Stimulated activated CD4-positive, alpha-beta T cell treated with anti-CD3 and anti-CD28 coated beads, Interleukin-2, amount 100 ng/mL, for 24 hours (primary cell): ENCODE results near the gene NAE1.

Experiments
- DNase-seq, 2 donors: peaks; one replicate each; pipeline ENCODE4 v3.0.0-alpha.2; 2020

NAE1 gene

DNA sequence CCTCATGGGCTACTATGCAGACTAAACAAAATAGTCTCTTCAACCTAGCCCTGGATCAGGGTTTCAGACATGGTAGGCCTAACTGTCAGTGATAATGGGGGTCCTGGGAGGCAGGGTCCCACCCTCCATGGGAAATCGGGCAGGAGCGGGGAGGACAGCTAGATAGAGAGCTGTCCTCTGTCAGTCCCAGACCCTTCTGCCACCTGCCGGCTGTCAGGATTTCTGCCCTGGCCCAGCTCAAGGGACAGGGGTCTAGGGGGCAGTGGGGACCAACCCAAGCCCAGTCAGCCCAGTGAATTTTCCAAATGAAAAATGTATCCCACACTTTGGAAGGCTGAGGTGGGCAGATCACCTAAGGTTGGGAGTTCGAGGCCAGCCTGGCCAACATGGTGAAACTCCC, 18.8 kb upstream of the NAE1 start:
- DNase-seq = no peak

DNA sequence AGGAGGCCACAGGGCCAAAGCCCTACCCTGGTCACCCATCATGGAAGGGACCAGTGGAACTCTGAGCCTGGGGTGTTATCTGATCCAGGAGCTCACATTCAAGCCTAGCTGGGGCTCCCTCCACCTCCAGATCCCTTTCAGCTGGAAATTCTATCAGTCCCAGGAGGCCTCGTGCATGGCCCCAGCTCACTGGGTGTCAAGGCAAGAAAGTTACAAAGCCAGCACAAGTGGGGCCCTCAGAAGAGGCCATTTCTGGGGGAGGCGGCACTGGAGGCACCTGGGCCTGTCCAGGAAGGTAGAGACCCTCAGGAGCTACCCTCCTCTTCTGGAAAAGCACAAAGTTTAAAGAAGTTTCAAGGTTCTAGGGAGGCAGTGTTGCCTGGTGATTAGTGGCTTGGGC, 18.2 kb upstream of the NAE1 start:
- DNase-seq = no peak

DNA sequence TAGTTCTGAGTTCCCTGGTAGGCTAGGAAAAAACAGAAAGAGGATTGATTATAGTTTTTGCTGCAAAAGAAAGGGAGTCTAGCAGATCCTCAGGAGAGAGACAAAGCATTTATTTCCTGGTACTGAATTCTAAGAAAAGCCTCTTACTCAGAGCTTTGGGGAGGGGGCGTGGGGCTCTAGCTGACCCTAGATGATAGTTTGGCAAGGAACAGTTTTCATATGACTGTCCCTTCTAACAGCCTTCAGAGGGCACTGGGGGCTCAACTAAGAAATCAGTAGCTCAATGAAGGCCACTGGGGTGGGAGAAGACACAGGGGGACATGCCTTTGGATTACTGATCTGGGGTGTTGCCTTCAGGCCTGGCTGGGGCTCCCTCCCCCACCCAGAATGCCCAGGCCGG, 17.4 kb upstream of the NAE1 start:
- DNase-seq = no peak

DNA sequence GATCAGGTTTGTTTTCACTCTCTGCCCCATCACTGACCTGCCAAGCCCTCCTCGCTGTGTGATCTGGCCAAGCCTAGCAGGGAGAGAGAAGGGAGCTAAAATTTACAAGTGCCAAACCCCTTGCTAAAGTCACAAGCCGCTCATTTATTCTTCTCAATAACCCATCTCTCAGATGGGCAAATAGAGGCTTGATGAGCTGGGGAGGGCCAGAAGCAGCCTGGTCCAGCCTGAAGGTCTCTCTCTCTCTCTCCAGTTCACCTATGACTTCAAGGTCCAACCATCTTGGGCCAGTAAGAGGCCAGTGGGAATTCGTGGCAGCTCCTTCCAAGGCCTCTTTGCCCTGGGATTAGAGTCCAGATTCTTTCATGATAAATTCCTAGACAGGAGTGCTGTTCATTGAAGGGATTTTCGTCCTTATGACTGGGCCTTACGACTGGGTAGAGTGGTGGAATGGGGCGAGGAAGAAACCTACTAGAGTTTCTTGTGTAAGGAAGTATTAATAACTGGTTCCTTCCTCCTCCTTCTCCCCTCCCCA, 16.8 kb upstream of the NAE1 start:
- DNase-seq = no peak

DNA sequence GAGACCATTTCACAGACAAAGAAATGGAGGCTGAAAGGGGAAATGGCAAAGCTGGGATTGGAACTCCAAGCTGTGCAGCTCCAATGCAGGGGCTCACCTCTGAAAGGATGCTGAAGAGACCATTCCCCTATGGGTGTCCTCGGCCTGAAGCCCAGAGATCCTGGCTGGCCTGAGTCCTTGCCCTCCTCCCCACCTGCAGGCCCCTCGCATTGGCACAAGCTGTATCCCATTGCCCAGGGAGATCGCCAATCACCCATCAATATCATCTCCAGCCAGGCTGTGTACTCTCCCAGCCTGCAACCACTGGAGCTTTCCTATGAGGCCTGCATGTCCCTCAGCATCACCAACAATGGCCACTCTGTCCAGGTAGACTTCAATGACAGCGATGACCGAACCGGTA, 16.1 kb upstream of the NAE1 start:
- DNase-seq = no peak

DNA sequence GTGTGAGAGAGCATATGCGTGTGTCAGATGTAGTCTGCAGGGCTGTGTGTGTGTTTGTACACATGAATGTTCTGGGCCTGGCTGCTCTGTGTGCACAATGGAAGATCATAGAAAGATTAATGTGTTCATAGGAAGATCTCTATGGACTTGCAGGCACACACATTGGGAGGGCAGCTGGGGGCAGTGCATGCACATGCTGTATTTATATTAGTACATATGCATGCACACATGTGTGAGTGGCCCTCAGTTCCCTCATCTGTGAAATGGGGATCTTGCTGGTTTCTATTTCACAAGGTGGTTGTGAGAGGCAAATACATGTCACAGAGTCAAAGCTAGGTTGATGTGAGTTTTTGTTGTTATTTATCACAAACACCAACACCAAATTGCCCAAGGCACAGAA, 15.5 kb upstream of the NAE1 start:
- DNase-seq = no peak

DNA sequence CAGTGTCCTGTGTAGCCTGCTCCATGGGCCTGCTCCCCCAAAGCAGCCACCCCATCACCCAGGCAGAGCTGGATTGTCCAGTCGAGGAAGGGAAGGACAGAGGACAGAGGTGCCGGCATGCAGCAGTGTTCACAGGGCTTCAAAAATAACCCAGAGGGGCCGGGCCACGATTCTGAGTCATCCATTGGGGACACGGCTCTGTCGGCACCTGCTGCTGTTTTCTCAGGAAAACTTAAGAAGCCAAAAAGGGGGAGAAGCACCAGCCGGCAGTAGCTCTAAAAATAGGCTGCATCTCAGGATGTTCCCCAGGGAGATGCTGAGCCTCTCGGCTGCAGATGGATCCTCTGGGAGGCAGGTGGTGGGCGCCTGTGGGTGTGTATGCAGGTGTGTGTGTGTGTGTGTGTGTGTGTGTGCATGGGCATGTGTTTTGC, 15.0 kb upstream of the NAE1 start:
- no peak for DNase-seq

DNA sequence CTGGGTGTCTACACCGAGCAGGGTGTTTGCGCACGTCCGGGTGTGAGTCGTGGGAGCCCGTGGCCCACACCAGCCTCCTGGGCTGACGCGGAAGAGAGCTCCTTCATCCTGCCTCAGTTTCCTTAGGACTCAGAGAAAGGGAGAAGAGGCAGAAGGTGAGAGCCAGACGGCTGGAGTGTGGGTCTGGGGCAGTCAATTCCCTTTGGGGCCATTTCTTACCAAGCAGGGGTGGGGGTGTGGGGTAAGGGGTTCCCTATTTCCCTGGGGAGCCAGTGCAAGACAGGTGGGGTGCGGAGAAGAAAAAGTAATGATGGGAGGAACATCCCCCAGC, 14.3 kb upstream of the NAE1 start:
- peak in 1 of 2 donors; percentile 11 for DNase-seq

DNA sequence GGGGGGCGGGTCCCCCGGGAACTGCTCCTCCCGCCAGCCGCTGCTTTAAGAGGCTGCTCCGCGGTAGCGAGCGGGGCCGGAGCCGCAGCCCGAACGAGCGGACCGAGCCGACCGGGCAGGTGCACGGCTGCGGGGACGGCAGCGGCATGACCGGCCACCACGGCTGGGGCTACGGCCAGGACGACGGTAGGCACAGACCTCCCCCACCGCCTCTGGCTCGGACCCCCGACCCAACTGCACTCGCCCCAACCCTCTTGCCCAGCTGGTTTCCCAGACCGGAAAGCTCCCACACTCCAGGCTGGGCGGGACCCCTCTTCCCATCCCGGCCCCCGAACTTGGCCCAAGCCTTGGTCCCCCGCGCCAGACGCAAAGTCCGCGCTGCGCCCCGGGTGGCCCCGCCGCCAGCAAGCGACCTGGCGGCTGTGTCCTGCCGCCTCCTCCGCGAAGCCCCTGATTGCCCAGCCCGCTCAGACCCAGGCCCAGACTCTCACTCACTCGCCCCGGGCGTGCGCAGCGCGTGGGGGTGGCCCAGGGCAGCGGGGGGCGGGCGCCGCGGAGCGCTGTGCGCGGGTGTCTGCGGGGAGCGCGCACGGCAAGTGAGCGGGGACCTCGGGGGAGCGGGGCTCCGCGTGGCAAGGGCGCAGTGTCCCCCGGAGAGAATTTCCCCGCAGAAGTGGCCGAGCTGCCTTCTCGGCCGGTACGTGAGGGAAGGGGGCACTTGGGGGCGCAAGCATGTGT, 13.7 kb upstream of the NAE1 start, which contains the start of gene CA7:
TSS of gene CA7 (plus strand) at position 73 of the 738 bp plus-strand sequence. CDS start at position 147, 74 bp downstream.
- peak in 1 of 2 donors; percentile 5 for DNase-seq

DNA sequence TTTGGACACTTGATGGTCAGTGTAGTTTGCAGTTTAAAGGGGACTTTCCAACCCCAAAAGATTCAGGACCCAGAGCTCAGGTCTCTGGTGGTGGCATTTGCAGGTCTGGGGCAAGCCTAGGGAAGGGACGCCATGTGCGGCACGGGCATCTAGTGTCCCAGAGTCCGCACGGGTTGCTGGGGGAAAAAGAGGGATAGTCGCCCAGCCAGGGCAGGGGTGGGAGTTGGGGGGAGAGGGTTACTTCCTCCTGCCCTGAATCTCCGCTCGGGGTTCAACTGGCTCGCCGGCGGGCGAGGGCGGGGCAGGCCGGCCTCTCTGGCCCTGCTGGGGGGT, 13.2 kb upstream of the NAE1 start:
- no peak for DNase-seq

DNA sequence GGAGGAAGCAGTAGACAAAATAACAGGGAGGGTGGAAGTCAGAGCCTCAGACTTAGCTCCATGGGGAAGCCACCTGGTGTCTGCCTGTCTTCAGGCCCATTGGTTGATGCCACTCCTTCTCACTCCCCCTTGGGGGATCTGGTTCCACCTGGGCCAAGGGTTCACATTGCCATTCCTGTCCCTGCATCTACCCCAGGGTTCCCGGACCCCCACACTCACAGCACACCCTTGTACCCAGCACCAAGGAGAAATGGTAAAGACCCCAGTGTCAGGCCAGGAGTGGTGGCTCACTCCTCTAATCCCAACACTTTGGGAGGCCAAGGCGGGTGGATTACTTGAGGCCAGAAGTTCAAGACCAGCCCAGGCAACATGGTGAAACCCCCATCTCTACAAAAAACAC, 12.4 kb upstream of the NAE1 start:
- no peak for DNase-seq

DNA sequence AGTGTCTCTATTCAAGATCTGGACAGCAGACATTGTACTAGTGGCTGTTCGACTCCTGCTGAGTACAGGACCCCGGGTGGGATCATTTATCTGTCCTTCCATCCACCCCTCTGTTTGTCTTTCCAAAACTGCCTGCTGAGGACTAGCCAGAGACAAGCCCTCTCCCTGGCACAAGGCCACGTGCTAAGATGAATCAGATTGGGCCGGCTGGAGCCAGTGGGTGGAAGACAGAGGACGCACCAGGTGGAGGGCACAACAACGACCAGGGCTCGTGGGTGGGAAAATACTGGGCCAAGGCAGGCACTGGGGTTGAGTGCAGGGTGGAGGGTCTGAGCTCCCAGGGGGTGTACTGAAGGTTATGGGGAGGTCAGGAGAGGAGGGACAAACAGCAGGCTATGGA, 12.0 kb upstream of the NAE1 start:
- no peak for DNase-seq

DNA sequence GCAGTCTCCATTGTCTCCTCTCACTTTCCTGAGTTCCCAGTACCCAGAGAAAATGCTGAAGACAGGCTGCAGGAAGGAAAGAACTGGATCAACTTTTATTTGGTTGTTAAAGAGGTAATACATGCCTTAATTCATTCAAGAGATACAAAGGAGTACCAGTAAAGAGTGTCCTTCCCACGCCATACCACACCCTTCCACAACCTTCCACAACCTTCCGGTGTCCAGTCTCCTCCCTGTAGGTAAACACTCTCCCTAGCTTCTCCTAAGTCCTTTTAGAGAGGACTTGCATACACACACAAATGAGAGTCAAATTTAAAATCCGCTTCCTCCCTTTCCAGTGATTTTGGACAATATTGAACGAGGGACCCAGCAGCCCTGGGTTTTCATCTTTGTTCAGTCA, 10.6 kb upstream of the NAE1 start:
- DNase-seq = no peak

DNA sequence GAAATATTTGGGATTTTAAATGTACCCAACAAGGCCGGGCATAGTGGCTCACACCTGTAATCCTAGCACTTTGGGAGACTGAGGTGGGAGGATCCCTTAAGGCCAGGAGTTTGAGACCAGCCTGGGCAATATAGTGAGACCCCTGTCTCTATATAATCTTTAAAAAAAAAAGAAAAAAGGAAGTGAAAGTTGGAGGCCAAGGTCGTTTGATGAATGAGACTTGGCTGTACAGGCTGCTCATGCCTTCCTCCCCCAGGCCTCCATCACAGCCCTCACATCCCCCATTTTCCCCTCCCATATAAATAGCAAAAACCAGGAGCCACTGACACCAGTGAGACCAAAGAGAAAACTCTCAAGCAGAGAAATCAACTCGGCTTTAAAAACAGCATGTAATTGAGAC, 10.1 kb upstream of the NAE1 start:
- DNase-seq = no peak

DNA sequence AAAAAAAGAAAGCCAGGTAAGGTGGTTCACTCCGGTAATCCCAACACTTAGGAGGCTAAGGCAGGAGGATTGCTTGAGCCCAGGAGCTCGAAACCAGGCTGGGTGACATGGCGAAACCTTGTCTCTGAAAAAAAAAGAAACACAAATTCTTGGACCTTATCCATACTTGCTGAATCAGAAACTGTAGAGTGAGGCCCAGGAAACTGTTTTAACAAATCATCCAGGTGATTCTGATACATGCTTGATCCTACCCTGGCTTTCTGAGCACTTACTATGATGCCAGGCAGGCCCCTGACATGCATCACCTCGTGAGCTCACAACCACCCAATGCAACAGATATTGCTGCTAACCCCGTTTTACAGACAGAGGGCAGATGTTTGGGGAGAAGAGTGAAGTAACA, 4.0 kb upstream of the NAE1 start:
- no peak for DNase-seq

DNA sequence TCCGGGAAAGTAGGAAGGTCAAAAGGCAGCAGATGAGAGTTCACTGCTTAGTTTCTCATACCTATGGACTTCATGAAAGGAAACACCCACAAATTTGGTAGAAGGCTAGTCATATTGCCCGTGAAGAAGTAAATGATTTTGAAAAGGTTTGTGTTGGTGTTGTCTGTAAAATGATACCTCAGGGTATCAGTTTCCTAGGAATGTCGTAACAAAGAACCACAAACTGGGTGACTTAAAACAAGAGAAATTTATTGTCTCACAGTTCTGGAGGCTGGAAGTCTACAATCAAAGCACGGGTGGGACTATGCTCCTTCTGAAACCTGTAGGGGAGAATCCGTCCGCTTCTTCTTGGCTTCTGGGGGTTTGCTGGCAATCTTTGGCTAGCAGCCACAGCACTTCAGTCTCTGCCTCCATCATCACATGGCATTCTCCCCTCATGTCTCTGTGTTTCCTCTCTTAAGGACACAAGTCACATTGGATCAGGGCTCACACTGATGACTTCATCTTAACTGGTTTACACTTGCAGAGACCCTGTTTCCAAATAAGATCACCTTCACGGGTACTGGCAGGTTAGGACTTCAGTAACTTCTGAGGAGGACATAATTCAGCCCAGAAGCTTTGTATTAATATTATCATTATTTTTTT, 2.0 kb upstream of the NAE1 start:
- no peak for DNase-seq

DNA sequence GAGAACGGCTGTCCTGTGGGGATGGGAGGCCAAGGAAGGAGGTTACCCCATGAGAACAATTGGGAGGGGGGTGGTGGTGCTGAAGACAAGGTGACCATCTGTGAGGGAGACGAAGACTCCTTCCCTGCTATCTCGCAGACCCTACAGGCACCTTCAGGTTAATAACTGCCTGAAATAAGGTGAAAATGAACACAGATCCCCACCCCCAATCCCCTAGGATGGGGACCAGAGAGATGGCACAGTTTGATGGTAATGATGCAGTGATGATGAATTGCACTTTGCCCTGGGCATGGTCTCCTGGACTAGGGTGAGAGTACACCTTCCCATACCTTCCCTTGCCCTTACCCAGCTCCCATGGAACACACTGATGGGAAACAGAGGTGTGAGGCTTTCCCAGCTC, 1.4 kb upstream of the NAE1 start:
- no peak for DNase-seq

DNA sequence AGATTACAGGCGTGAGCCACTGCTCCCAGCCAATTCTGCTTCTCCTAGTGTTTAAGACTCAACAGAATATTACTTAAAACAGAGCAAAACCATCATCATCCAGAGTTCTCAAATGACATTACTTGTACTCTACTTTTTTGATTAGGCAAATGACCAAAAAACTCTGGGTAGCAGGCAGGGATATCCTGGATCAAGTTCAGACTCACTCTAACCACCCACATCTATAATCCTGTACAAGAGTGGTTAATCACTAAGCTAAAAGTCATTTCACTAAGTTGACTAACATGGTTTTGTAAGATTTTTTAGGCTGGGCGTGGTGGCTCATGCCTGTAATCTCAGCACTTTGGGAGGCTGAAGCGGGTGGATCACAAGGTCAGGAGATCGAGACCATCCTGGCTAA, 6.8 kb downstream of the NAE1 start:
- no peak for DNase-seq

DNA sequence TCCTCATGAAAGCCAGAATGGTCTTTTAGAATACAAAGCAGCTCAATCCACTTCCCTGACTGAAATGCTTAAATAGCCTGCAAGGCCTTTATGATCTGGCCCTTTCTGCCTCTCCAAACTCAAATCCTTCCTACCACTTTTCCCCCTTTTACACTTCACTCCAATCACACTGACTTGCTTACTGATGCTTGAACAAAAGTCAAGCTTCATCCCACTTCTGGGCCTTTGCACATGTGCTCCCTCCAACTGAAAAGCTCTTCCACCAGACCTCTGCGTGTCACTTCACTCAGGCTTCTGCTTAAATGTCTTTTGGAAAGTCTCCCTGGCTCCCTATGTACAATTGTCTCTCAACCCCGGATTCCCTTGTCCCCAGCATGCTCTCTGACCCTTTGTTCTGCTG, 16.0 kb downstream of the NAE1 start:
- DNase-seq = no peak

DNA sequence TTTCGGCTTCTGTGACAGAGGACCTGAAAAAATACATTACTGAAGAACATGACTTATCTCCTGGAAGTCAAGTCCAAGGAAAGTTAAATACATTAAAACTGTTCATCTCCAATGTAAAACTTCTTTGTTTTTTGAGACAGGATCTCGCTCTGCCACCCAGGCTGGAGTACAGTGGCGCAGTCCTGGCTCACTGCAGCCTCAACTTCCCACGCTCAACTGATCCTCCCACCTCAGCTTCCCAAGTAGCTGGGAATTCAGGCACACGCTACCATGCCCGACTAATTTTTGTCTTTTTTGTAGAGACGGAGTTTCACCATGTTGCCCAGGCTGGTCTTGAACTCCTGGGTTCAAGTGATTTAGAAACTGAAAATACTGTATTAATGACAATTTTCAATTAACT, 19.7 kb downstream of the NAE1 start:
- no peak for DNase-seq

DNA sequence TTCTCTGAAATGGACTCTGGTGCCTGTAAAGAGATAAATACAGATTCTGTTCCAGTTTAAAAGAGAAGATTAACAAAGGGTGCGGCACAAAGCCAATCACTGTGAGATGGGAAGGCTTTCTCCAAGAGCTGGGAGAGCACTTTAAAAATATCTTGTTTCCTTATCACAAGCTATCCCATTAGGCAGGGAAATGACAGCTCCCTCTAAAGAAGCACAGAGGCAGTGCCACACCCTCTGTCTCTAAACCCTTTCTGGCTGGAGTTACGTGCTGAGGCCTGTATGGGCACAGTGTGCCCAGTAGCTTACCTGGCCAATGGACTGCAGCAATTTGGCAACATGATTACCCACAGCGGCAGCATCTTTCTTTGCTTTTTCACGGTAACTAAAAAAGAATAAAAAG, 20.4 kb downstream of the NAE1 start:
- DNase-seq = no peak

DNA sequence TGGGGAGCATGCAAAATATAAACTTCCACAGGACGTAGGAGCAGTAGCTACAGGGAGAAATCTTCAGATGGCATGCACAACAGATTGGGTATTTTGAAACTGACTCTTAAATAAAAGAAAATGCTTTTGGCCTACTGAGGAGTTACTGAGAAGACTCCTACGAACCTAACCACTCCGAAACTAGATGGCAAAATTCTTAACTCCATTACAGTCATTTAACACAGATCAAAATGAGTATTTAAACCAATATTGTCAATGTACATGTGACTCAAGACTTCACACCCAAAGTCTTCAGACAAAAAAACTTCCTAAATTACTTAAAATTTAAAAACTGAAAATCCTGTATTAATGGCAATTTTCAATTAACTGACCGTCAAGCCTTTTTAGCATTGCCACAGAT, 21.0 kb downstream of the NAE1 start:
- DNase-seq = no peak

DNA sequence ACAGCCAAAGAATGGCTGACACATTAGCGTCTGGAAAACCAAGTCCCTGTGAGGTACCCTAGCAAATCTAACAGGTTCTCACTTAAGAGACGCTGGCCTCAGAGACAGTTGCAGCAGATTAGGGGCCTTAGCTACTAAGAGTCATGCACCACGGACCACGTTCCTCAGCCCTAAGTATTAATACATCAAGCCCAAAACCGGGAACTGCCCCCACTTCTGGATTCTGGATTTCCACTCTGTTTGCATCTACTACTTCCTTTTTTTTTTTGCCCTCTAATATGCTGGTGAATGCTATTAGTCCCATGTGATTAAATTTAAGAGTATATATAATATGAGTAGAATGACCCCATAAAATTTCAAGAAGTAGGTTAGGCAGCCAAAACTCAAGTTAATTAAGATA, 28.6 kb downstream of the NAE1 start:
- DNase-seq = no peak

DNA sequence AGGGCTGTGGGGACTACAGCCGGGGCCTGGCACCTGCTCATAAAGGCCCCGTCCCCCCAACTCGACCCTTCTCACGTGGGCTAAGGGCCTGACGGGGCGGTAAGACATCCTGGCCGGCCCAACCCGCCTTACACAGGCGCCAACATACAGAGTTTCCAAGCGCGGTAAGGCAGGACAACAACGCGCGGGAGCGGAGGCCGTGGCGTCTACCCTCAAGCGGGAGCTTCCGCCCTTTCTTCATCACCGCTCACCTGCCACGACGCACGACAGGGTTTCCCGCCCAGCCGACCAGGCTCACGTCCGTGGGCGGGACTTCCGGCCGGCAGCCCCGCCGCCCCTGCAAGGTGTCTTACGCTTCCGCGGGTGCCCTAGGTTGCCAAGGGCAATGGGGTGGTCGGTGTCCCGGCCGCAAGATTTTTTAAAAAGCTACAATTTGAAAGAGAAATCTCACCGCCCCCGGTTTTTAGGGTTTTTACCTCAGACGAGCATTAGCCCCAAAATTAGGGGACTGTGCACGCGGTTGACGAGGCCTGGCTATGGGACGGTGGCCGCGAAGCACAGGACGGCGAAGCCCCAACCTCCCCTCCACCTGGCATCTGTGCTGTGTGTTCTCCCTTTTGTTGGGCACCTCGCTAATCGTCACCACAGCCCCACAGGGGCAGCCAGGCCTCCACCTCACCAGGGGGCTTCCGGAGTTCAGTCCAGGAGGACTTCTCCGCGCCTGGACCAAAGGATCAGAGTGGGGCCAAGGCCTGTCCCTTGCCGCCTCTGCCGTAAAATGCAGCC, 29.3 kb downstream of the NAE1 start, which contains the start of gene TERB1:
TSS of gene TERB1 (minus strand) at position 265 of the 786 bp plus-strand sequence. CDS start 4,786 bp downstream, outside the sequence.
- no peak for DNase-seq
